K562 (cell line): Measurements from ENCODE around the gene DEPP1. TPM values are rescaled to one million over a fixed set of nuclear protein-coding genes. Genes with fewer than 3 reads are reported as not detected.

Source experiments
- GABPA ChIP-seq: fragments of 200-800 bp; sonication (Bioruptor generic); conservative IDR thresholded peaks from 2 replicates; pipeline ENCODE4 v1.6.1; 2016; ENCODE audit warnings: low read depth, missing genetic modification characterization, missing compliant biosample characterization
- GTF2E2 ChIP-seq: fragments of 200-800 bp; sonication (Bioruptor generic); IDR thresholded peaks from 2 replicates; pipeline ENCODE4 v1.6.1; 2016; ENCODE audit warnings: missing genetic modification characterization, missing compliant biosample characterization
- KLF1 ChIP-seq: fragments of 450-650 bp; IDR thresholded peaks from 2 replicates; pipeline ENCODE4 v1.6.1; 2016; ENCODE audit warnings: missing genetic modification characterization, missing compliant biosample characterization
- LARP7 ChIP-seq: fragments of 450-650 bp; IDR thresholded peaks from 2 replicates; pipeline ENCODE4 v1.6.1; 2016
- MYNN ChIP-seq, 2 experiments: sonication (generic); formaldehyde crosslinking in 1 of 2; IDR thresholded peaks; 2 replicates each; pipeline versions ENCODE4 v1.5.0 to v1.6.1; 2016 to 2020; ENCODE audit warnings: antibody characterized with exemption in 1 of 2, missing genetic modification reagents in 1 of 2
- NCOA4 ChIP-seq: fragments of 450-650 bp; IDR thresholded peaks from 2 replicates; pipeline ENCODE4 v1.6.1; 2018; ENCODE audit warnings: mild to moderate bottlenecking; ENCODE audit not compliant: partially characterized antibody
- PHF8 ChIP-seq: fragments of 200-600 bp; sonication (generic); IDR thresholded peaks from 2 replicates; pipeline ENCODE4 v1.6.1; 2012; ENCODE audit warnings: mixed run types, mild to moderate bottlenecking, inconsistent platforms, low read length, moderate library complexity, borderline replicate concordance
- RB1 ChIP-seq: fragments of 450-650 bp; IDR thresholded peaks from 2 replicates; pipeline ENCODE4 v1.6.1; 2017; ENCODE audit warnings: low read depth, mild to moderate bottlenecking
- ZBED1 ChIP-seq: IDR thresholded peaks from 2 replicates; pipeline ENCODE4 v1.6.1; 2014
- ZFP30 ChIP-seq: fragments of 250-450 bp; sonication (Bioruptor Pico); IDR thresholded peaks from 2 replicates; pipeline ENCODE4 v1.8.0; 2022; ENCODE audit warnings: moderate library complexity, mild to moderate bottlenecking, inconsistent platforms, borderline replicate concordance
- ZNF197 ChIP-seq: fragments of 200-800 bp; sonication (Bioruptor generic); IDR thresholded peaks from 2 replicates; pipeline ENCODE4 v1.6.1; 2016; ENCODE audit warnings: low read depth, missing genetic modification characterization, missing compliant biosample characterization
- ZNF217 ChIP-seq: sonication (generic); formaldehyde crosslinking; IDR thresholded peaks from 2 replicates; pipeline ENCODE4 v1.8.0; 2022; ENCODE audit warnings: mild to moderate bottlenecking, missing genetic modification reagents
- polyA plus RNA-seq, 8 experiments: library from polyadenylated mRNA; depleted of rRNA in 4 of 8; stranded (reverse) in 5 of 8; unstranded in 3 of 8; fragments of >200 nt; fragmentation: Nextera tagmentation in 2 of 8; fragmentation: Illumina TruSeq in 1 of 8; extraction: Ambion mirVana in 2 of 8; extraction: Trizol in 1 of 8; gene quantifications; 2 replicates each; pipeline versions ENCODE4 v1.2.1 to v1.2.3, GENCODE V29; 2011 to 2014; ENCODE audit warnings: inconsistent platforms in 1 of 8, missing spikeins in 1 of 8
- total RNA-seq, 7 experiments: library from RNA; depleted of rRNA in 6 of 7; stranded (reverse); fragments of >200 nt in 6 of 7; fragmentation: Illumina TruSeq in 2 of 7; extraction: Trizol in 2 of 7; gene quantifications; 2 replicates each; pipeline versions ENCODE4 v1.2.1 to v1.2.3, GENCODE V29; 2011 to 2021; ENCODE audit warnings: low replicate concordance in 1 of 7
- TF ChIP-seq, protein P1 (sequence below): sonication (generic); formaldehyde crosslinking; IDR thresholded peaks from 2 replicates; pipeline ENCODE4 v1.8.1; 2023; ENCODE audit warnings: mild to moderate bottlenecking, missing genetic modification reagents
- TF ChIP-seq, protein P2 (sequence below): fragments of 200-800 bp; sonication (Bioruptor generic); IDR thresholded peaks from 2 replicates; pipeline ENCODE4 v1.6.1; 2017; ENCODE audit warnings: missing genetic modification characterization, missing compliant biosample characterization
- TF ChIP-seq, protein P3 (sequence below), 2 experiments: fragments of 200-800 bp in 1 of 2; sonication (Bioruptor generic) in 1 of 2; sonication (generic) in 1 of 2; formaldehyde crosslinking in 1 of 2; IDR thresholded peaks in 1 of 2; conservative IDR thresholded peaks in 1 of 2; 2 replicates each; pipeline versions ENCODE4 v1.5.0 to v1.6.1; 2016 to 2020; ENCODE audit warnings: missing compliant biosample characterization in 1 of 2, missing genetic modification characterization in 1 of 2, missing genetic modification reagents in 1 of 2
- TF ChIP-seq, protein P4 (sequence below): IDR thresholded peaks from 2 replicates; pipeline ENCODE4 v1.6.1; 2016; ENCODE audit warnings: missing genetic modification characterization, missing compliant biosample characterization
- TF ChIP-seq, protein P5 (sequence below): fragments of 450-650 bp; IDR thresholded peaks from 2 replicates; pipeline ENCODE4 v1.6.1; 2018; ENCODE audit not compliant: partially characterized antibody

Gene DEPP1
- total and polyA plus RNA-seq, 9 of the 15 experiments (the other 6 are each of a cell fraction or from before 2014, with no cell fraction given), result 0.04 to 0.54 (median 0.20) TPM; not detected in 1

DNA sequence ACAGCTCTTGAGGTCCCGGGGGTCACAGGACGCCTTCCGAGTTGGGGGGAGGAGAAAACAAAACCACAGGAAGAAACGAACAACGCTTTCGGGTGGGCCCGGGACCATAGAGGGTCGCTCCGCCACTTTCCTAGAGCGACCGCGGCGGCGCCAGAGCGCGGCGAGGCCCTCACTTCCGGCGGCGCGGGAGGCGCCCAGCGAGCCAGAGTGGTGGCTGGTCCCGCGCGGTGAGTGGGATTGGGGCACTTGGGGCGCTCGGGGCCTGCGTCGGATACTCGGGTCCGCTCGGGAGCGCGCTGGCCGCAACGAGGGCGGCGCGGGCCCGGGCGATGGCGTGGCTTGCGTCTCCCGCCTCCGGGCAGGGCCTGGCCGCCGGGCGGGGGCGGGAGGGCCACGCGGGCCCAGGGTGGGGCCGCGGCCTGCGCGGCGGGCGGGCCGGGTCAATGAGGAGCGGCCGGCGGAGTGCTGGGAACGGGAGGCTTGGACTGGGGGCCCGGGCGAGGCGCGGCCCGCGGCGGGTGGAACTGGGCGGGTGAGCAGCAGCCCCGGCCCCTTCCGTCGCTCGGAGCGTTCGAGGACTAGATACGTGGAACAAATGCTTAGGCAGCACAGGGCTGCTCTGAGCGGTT lies 22.3 kb upstream of the DEPP1 start, which contains the start of gene ZNF22 (continued):
- TF ChIP-seq GABPA (tag) (peak; percentile 96), GTF2E2 (tag) (peak; percentile 94), NCOA4 (no peak), KLF1 (tag) (peak; percentile 74; the same call in 1 of the 2 replicates), ZFP30 (CRISPR knock-in tag) (no peak), PHF8 (peak; percentile 96), ZNF197 (CRISPR knock-in tag) (peak; percentile 13; the same call in 1 of the 2 replicates), LARP7 (no peak), ZBED1 (0 out of 2 replicates have a peak, but pooled peaks have one; percentile 39), MYNN (IDR thresholded peaks at IDR 0.05) (no peak), MYNN (CRISPR knock-in tag; IDR thresholded peaks at IDR 0.05) (no peak), RB1 (peak; percentile 97), ZNF217 (CRISPR knock-in tag) (0 out of 2 replicates have a peak, but pooled peaks have one; percentile 46)
- TF ChIP-seq, protein P1, sequence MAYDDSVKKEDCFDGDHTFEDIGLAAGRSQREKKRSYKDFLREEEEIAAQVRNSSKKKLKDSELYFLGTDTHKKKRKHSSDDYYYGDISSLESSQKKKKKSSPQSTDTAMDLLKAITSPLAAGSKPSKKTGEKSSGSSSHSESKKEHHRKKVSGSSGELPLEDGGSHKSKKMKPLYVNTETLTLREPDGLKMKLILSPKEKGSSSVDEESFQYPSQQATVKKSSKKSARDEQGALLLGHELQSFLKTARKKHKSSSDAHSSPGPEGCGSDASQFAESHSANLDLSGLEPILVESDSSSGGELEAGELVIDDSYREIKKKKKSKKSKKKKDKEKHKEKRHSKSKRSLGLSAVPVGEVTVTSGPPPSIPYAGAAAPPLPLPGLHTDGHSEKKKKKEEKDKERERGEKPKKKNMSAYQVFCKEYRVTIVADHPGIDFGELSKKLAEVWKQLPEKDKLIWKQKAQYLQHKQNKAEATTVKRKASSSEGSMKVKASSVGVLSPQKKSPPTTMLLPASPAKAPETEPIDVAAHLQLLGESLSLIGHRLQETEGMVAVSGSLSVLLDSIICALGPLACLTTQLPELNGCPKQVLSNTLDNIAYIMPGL (CRISPR knock-in tag), result peak; percentile 93
- TF ChIP-seq, protein P2, sequence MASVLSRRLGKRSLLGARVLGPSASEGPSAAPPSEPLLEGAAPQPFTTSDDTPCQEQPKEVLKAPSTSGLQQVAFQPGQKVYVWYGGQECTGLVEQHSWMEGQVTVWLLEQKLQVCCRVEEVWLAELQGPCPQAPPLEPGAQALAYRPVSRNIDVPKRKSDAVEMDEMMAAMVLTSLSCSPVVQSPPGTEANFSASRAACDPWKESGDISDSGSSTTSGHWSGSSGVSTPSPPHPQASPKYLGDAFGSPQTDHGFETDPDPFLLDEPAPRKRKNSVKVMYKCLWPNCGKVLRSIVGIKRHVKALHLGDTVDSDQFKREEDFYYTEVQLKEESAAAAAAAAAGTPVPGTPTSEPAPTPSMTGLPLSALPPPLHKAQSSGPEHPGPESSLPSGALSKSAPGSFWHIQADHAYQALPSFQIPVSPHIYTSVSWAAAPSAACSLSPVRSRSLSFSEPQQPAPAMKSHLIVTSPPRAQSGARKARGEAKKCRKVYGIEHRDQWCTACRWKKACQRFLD (CRISPR knock-in tag), result peak; percentile 86
- TF ChIP-seq, protein P3, sequence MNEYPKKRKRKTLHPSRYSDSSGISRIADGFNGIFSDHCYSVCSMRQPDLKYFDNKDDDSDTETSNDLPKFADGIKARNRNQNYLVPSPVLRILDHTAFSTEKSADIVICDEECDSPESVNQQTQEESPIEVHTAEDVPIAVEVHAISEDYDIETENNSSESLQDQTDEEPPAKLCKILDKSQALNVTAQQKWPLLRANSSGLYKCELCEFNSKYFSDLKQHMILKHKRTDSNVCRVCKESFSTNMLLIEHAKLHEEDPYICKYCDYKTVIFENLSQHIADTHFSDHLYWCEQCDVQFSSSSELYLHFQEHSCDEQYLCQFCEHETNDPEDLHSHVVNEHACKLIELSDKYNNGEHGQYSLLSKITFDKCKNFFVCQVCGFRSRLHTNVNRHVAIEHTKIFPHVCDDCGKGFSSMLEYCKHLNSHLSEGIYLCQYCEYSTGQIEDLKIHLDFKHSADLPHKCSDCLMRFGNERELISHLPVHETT (CRISPR knock-in tag; conservative IDR thresholded peaks at IDR 0.05 in 1 of 2, IDR thresholded peaks at IDR 0.05 in 1 of 2), result peak; percentile 8 to 99; a peak in 2 of 4 replicates
- TF ChIP-seq, protein P4, sequence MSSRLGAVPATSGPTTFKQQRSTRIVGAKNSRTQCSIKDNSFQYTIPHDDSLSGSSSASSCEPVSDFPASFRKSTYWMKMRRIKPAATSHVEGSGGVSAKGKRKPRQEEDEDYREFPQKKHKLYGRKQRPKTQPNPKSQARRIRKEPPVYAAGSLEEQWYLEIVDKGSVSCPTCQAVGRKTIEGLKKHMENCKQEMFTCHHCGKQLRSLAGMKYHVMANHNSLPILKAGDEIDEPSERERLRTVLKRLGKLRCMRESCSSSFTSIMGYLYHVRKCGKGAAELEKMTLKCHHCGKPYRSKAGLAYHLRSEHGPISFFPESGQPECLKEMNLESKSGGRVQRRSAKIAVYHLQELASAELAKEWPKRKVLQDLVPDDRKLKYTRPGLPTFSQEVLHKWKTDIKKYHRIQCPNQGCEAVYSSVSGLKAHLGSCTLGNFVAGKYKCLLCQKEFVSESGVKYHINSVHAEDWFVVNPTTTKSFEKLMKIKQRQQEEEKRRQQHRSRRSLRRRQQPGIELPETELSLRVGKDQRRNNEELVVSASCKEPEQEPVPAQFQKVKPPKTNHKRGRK, result no peak
- TF ChIP-seq, protein P5, sequence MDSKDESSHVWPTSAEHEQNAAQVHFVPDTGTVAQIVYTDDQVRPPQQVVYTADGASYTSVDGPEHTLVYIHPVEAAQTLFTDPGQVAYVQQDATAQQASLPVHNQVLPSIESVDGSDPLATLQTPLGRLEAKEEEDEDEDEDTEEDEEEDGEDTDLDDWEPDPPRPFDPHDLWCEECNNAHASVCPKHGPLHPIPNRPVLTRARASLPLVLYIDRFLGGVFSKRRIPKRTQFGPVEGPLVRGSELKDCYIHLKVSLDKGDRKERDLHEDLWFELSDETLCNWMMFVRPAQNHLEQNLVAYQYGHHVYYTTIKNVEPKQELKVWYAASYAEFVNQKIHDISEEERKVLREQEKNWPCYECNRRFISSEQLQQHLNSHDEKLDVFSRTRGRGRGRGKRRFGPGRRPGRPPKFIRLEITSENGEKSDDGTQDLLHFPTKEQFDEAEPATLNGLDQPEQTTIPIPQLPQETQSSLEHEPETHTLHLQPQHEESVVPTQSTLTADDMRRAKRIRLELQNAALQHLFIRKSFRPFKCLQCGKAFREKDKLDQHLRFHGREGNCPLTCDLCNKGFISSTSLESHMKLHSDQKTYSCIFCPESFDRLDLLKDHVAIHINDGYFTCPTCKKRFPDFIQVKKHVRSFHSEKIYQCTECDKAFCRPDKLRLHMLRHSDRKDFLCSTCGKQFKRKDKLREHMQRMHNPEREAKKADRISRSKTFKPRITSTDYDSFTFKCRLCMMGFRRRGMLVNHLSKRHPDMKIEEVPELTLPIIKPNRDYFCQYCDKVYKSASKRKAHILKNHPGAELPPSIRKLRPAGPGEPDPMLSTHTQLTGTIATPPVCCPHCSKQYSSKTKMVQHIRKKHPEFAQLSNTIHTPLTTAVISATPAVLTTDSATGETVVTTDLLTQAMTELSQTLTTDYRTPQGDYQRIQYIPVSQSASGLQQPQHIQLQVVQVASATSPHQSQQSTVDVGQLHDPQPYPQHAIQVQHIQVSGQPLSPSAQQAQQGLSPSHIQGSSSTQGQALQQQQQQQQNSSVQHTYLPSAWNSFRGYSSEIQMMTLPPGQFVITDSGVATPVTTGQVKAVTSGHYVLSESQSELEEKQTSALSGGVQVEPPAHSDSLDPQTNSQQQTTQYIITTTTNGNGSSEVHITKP, result no peak
